ENCODE measurements around the gene ACOX3.

Gene ACOX3

GRCh38 chr4:8394061-8394519, 46.4 kb downstream of the ACOX3 start:
- Histone ChIP-seq H3K4me2 (ENCODE audit: low read depth, low read length, poor library complexity, severe bottlenecking) (no peak overlapping the region), H3F3A (ENCODE audit: low read depth) (no peaks in the 10 kb centered on the region), H3K9me2 (replicated peaks; ENCODE audit: low read depth, low read length) (no peaks in the 10 kb centered on the region), H3K9me3 (ENCODE audit: insufficient read depth, low read depth, low read length) (no peaks in the 10 kb centered on the region), H3K36me3 (ENCODE audit: insufficient read depth, low read length) (peaks cover 3% of the 10 kb centered on the region; the same call in 1 of the 2 replicates), H3K27me3 (ENCODE audit: insufficient read depth, low read length, poor library complexity, severe bottlenecking) (no peaks in the 10 kb centered on the region), H3K4me3 (ENCODE audit: low read length, poor library complexity, severe bottlenecking) (no peak overlapping the region), H3K4me1 (ENCODE audit: insufficient read depth, low read length, poor library complexity, severe bottlenecking) (no peaks in the 10 kb centered on the region), H2AFZ (ENCODE audit: low read length) (no peak overlapping the region), H4K20me1 (ENCODE audit: insufficient read depth, low read length, poor library complexity, severe bottlenecking) (no peaks in the 10 kb centered on the region), H3K79me2 (ENCODE audit: insufficient read depth, low read length) (no peaks in the 10 kb centered on the region), H3K9ac (ENCODE audit: low read depth, low read length, poor library complexity, severe bottlenecking) (no peak overlapping the region)
- TF ChIP-seq EZH2phosphoT487 (IDR thresholded peaks at IDR 0.05; ENCODE audit: borderline replicate concordance) (no peak), CTCF (conservative IDR thresholded peaks at IDR 0.05; ENCODE audit: low read length) (no peak)

- TF ChIP-seq CTCF (conservative IDR thresholded peaks at IDR 0.05; ENCODE audit: low read length) = no peak
- TF ChIP-seq EZH2phosphoT487 (IDR thresholded peaks at IDR 0.05; ENCODE audit: borderline replicate concordance) = no peak
- Histone ChIP-seq H3K4me1 (ENCODE audit: insufficient read depth, low read length, poor library complexity, severe bottlenecking) (no peaks in the 10 kb centered on the region), H3K4me3 (ENCODE audit: low read length, poor library complexity, severe bottlenecking) (no peak overlapping the region)
These were observed 46.9 kb downstream of the ACOX3 start for GRCh38 chr4:8393593-8394038.

GRCh38 chr4:8392591-8393190, 47.8 kb downstream of the ACOX3 start:
- Histone ChIP-seq H3K9ac (ENCODE audit: low read depth, low read length, poor library complexity, severe bottlenecking) (no peak overlapping the region), H3K9me3 (ENCODE audit: insufficient read depth, low read depth, low read length) (no peaks in the 10 kb centered on the region), H4K20me1 (ENCODE audit: insufficient read depth, low read length, poor library complexity, severe bottlenecking) (no peaks in the 10 kb centered on the region), H2AFZ (ENCODE audit: low read length) (no peak overlapping the region), H3K9me2 (replicated peaks; ENCODE audit: low read depth, low read length) (no peaks in the 10 kb centered on the region), H3K4me2 (ENCODE audit: low read depth, low read length, poor library complexity, severe bottlenecking) (no peak overlapping the region), H3K79me2 (ENCODE audit: insufficient read depth, low read length) (no peaks in the 10 kb centered on the region), H3F3A (ENCODE audit: low read depth) (no peaks in the 10 kb centered on the region), H3K27me3 (ENCODE audit: insufficient read depth, low read length, poor library complexity, severe bottlenecking) (no peaks in the 10 kb centered on the region), H3K4me3 (ENCODE audit: low read length, poor library complexity, severe bottlenecking) (no peak overlapping the region), H3K4me1 (ENCODE audit: insufficient read depth, low read length, poor library complexity, severe bottlenecking) (no peaks in the 10 kb centered on the region), H3K36me3 (ENCODE audit: insufficient read depth, low read length) (peaks cover 3% of the 10 kb centered on the region; the same call in 1 of the 2 replicates)
- TF ChIP-seq CTCF (conservative IDR thresholded peaks at IDR 0.05; ENCODE audit: low read length) = no peak
- TF ChIP-seq EZH2phosphoT487 (IDR thresholded peaks at IDR 0.05; ENCODE audit: borderline replicate concordance) = no peak

More at GRCh38 chr4:8393593-8394038, 46.9 kb downstream of the ACOX3 start:
- Histone ChIP-seq H3K79me2 (ENCODE audit: insufficient read depth, low read length) (no peaks in the 10 kb centered on the region), H3K9ac (ENCODE audit: low read depth, low read length, poor library complexity, severe bottlenecking) (no peak overlapping the region), H3K9me3 (ENCODE audit: insufficient read depth, low read depth, low read length) (no peaks in the 10 kb centered on the region), H4K20me1 (ENCODE audit: insufficient read depth, low read length, poor library complexity, severe bottlenecking) (no peaks in the 10 kb centered on the region), H3K4me2 (ENCODE audit: low read depth, low read length, poor library complexity, severe bottlenecking) (no peak overlapping the region), H3K27me3 (ENCODE audit: insufficient read depth, low read length, poor library complexity, severe bottlenecking) (no peaks in the 10 kb centered on the region), H2AFZ (ENCODE audit: low read length) (no peak overlapping the region), H3K36me3 (ENCODE audit: insufficient read depth, low read length) (peaks cover 3% of the 10 kb centered on the region; the same call in 1 of the 2 replicates), H3K9me2 (replicated peaks; ENCODE audit: low read depth, low read length) (no peaks in the 10 kb centered on the region), H3F3A (ENCODE audit: low read depth) (no peaks in the 10 kb centered on the region)
